ENCODE data around the gene CCR2.

GRCh38 chr3:46393011-46393410 lies 39.1 kb downstream of the CCR2 start:
- TF ChIP-seq PATZ1 (tag by site-specific recombination; IDR thresholded peaks at IDR 0.05) (no peak), ZEB2 (tag by site-specific recombination; IDR thresholded peaks at IDR 0.05) (no peak), ZNF639 (tag by site-specific recombination; IDR thresholded peaks at IDR 0.05) (no peak), ZBTB49 (tag by site-specific recombination; IDR thresholded peaks at IDR 0.05; ENCODE audit: low read depth) (no peak), CTCF (tag by site-specific recombination; IDR thresholded peaks at IDR 0.05) (no peak), ZNF292 (tag by site-specific recombination; IDR thresholded peaks at IDR 0.05; ENCODE audit: borderline replicate concordance, low read depth) (no peak), ZBTB21 (tag by site-specific recombination; IDR thresholded peaks at IDR 0.05) (no peak)

Measured in HEK293 (cell line).